Hepatocyte (in vitro differentiated cells): ENCODE data around the gene GLI2. TPM values are rescaled to one million over a fixed set of nuclear protein-coding genes. Genes with fewer than 3 reads are reported as not detected.

Experiments
- DNase-seq: peaks from one replicate; pipeline ENCODE4 v3.0.0-alpha.2; 2016; ENCODE audit warnings: low spot score
- H2AFZ ChIP-seq: fragments of 200-600 bp; sonication (generic); 2 replicates; pipeline ENCODE4 v1.6.0; 2016; ENCODE audit warnings: antibody characterized with exemption, mild to moderate bottlenecking
- H3K27ac ChIP-seq: fragments of 200-600 bp; sonication (generic); 2 replicates; pipeline ENCODE4 v1.5.1; 2016; ENCODE audit warnings: mild to moderate bottlenecking
- H3K27me3 ChIP-seq: fragments of 200-600 bp; sonication (generic); 2 replicates; pipeline ENCODE4 v1.6.1; 2016
- H3K36me3 ChIP-seq: fragments of 200-600 bp; sonication (generic); replicated peaks from 2 replicates; pipeline ENCODE4 v1.5.1; 2016; ENCODE audit warnings: low read depth; ENCODE audit not compliant: insufficient read depth
- H3K4me1 ChIP-seq: fragments of 200-600 bp; sonication (generic); 2 replicates; pipeline ENCODE4 v1.5.1; 2016; ENCODE audit warnings: mild to moderate bottlenecking, moderate library complexity; ENCODE audit not compliant: insufficient read depth
- H3K4me2 ChIP-seq: fragments of 200-600 bp; sonication (generic); 2 replicates; pipeline ENCODE4 v1.6.0; 2016
- H3K4me3 ChIP-seq: fragments of 200-600 bp; sonication (generic); 2 replicates; pipeline ENCODE4 v1.5.1; 2016; ENCODE audit warnings: mild to moderate bottlenecking
- H3K79me2 ChIP-seq: fragments of 200-600 bp; sonication (generic); 2 replicates; pipeline ENCODE4 v1.6.0; 2017; ENCODE audit warnings: mild to moderate bottlenecking
- H3K9me2 ChIP-seq: fragments of 200-600 bp; sonication (generic); replicated peaks from 2 replicates; pipeline ENCODE4 v1.6.0; 2017; ENCODE audit warnings: mild to moderate bottlenecking; ENCODE audit not compliant: insufficient read depth
- H3K9me3 ChIP-seq: fragments of 200-600 bp; sonication (generic); 2 replicates; pipeline ENCODE4 v1.5.1; 2016; ENCODE audit warnings: low read depth, mild to moderate bottlenecking
- H4K20me1 ChIP-seq: fragments of 200-600 bp; sonication (generic); 2 replicates; pipeline ENCODE4 v1.6.0; 2016; ENCODE audit warnings: mild to moderate bottlenecking; ENCODE audit not compliant: insufficient read depth, poor library complexity, severe bottlenecking
- EZH2 ChIP-seq: fragments of 200-600 bp; sonication (generic); IDR thresholded peaks from 2 replicates; pipeline ENCODE4 v1.6.1; 2016; ENCODE audit warnings: antibody characterized with exemption, mild to moderate bottlenecking, borderline replicate concordance
- EZH2phosphoT487 ChIP-seq: fragments of 200-600 bp; sonication (generic); IDR thresholded peaks from one replicate; pipeline ENCODE4 v1.6.1; 2018; ENCODE audit warnings: antibody characterized with exemption, mild to moderate bottlenecking, low read depth, moderate library complexity; ENCODE audit not compliant: unreplicated experiment, severe bottlenecking
- WGBS: methylation state at CpG from one replicate; pipeline ENCODE4 v1.1.6; 2016; ENCODE audit warnings: low lambda C conversion rate; ENCODE audit errors: missing lambda C conversion rate; 5-methylcytosine and 5-hydroxymethylcytosine counted together
- polyA plus RNA-seq: library from polyadenylated mRNA; unstranded; fragments of >200 nt; fragmentation: Nextera tagmentation; extraction: Ambion mirVana; gene quantifications from 2 replicates; pipeline ENCODE4 v1.2.1, GENCODE V29; 2016
- total RNA-seq: library from RNA; depleted of rRNA; stranded (reverse); fragments of >200 nt; gene quantifications from 2 replicates; pipeline ENCODE4 v1.2.3, GENCODE V29; 2014
- TF ChIP-seq, protein P1 (sequence below): fragments of 200-600 bp; sonication (generic); IDR thresholded peaks from 2 replicates; pipeline ENCODE4 v1.5.1; 2016; ENCODE audit warnings: antibody characterized with exemption, mild to moderate bottlenecking; ENCODE audit not compliant: poor library complexity

GLI2 gene
- total and polyA plus RNA-seq, 2 experiments from 2014 or later = 5.3 to 5.8 TPM

DNA sequence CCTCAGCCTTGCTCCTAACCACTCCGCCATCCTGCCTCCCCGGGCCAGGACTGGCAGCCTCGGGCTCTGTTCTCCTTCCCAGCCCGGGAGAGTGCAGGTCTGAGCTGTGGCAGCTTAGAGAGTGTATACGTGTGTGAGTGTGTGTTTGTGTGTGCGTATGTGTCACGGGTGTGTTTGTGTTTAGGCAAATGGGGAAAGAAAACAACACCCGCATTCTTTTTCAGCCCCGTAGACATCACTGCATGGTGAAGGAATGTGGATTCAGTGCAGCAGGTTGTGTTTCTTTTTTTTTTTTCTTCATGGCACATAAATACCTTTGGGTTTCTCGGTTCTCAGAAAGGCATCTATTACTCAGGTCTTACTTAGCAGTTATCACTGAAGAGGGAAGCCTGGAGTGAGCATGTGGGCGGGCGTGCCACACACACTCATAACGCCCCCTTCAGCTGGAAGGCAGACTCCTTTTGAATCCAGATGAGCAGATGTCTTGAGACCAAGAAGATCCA, 44.2 kb downstream of the GLI2 start:
- 40% methylated on average over 13 of the region's 13 CpGs for WGBS
- no peak overlapping the region for H3K4me2 ChIP-seq

GRCh38 chr2:120780402-120780801, 44.7 kb downstream of the GLI2 start:
- WGBS = 67% methylated on average over 5 of the region's 7 CpGs
- TF ChIP-seq EZH2phosphoT487 (no peak), EZH2 (no peak)
- TF ChIP-seq, protein P1, sequence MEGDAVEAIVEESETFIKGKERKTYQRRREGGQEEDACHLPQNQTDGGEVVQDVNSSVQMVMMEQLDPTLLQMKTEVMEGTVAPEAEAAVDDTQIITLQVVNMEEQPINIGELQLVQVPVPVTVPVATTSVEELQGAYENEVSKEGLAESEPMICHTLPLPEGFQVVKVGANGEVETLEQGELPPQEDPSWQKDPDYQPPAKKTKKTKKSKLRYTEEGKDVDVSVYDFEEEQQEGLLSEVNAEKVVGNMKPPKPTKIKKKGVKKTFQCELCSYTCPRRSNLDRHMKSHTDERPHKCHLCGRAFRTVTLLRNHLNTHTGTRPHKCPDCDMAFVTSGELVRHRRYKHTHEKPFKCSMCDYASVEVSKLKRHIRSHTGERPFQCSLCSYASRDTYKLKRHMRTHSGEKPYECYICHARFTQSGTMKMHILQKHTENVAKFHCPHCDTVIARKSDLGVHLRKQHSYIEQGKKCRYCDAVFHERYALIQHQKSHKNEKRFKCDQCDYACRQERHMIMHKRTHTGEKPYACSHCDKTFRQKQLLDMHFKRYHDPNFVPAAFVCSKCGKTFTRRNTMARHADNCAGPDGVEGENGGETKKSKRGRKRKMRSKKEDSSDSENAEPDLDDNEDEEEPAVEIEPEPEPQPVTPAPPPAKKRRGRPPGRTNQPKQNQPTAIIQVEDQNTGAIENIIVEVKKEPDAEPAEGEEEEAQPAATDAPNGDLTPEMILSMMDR = no peak
- H3K4me3 ChIP-seq = no peak overlapping the region
- H3K9me3 ChIP-seq = no peaks in the 10 kb centered on the region
- H3K27ac ChIP-seq = no peak overlapping the region
- H3K79me2 ChIP-seq = peaks cover 19% of the 10 kb centered on the region
- H2AFZ ChIP-seq = no peak overlapping the region
- H3K4me1 ChIP-seq = no peaks in the 10 kb centered on the region
- H3K4me2 ChIP-seq = no peak overlapping the region
- H3K9me2 ChIP-seq = no peaks in the 10 kb centered on the region
- H4K20me1 ChIP-seq = peaks cover 4% of the 10 kb centered on the region
- no peak for DNase-seq
- H3K27me3 ChIP-seq = no peaks in the 10 kb centered on the region
- H3K36me3 ChIP-seq = no peaks in the 10 kb centered on the region

More for the DNA sequence above, 44.2 kb downstream of the GLI2 start:
- no peak overlapping the region for H3K4me3 ChIP-seq
- no peaks in the 10 kb centered on the region for H3K9me2 ChIP-seq
- peaks cover 4% of the 10 kb centered on the region for H4K20me1 ChIP-seq
- TF ChIP-seq, protein P1 = no peak
- no peak for TF ChIP-seq EZH2
- no peak for TF ChIP-seq EZH2phosphoT487
- no peak overlapping the region for H2AFZ ChIP-seq
- no peaks in the 10 kb centered on the region for H3K4me1 ChIP-seq
- H3K36me3 ChIP-seq = no peaks in the 10 kb centered on the region
- H3K27ac ChIP-seq = peak overlapping the region; percentile 70
- peak; percentile 77 for DNase-seq
- H3K27me3 ChIP-seq = no peaks in the 10 kb centered on the region
- peaks cover 23% of the 10 kb centered on the region for H3K79me2 ChIP-seq
- H3K9me3 ChIP-seq = no peaks in the 10 kb centered on the region

GRCh38 chr2:120783371-120783791, 47.7 kb downstream of the GLI2 start:
- DNase-seq = no peak
- no peaks in the 10 kb centered on the region for H3K9me2 ChIP-seq
- peaks cover 11% of the 10 kb centered on the region for H3K79me2 ChIP-seq
- no peak overlapping the region for H3K27ac ChIP-seq
- peaks cover 4% of the 10 kb centered on the region for H4K20me1 ChIP-seq
- H3K4me3 ChIP-seq = no peak overlapping the region
- peaks cover 14% of the 10 kb centered on the region for H3K4me1 ChIP-seq
- 21% methylated on average over 9 of the region's 9 CpGs for WGBS
- H3K4me2 ChIP-seq = no peak overlapping the region
- TF ChIP-seq EZH2 = no peak
- TF ChIP-seq, protein P1 = no peak
- TF ChIP-seq EZH2phosphoT487 = no peak
- H2AFZ ChIP-seq = no peak overlapping the region
- no peaks in the 10 kb centered on the region for H3K27me3 ChIP-seq
- H3K9me3 ChIP-seq = no peaks in the 10 kb centered on the region
- no peaks in the 10 kb centered on the region for H3K36me3 ChIP-seq

GRCh38 chr2:120783969-120784372, 48.3 kb downstream of the GLI2 start:
- no peaks in the 10 kb centered on the region for H3K36me3 ChIP-seq
- 83% methylated on average over 7 of the region's 7 CpGs for WGBS
- TF ChIP-seq EZH2 (no peak), EZH2phosphoT487 (no peak)
- TF ChIP-seq, protein P1 = no peak
- no peak overlapping the region for H3K4me3 ChIP-seq
- H3K27ac ChIP-seq = no peak overlapping the region
- H4K20me1 ChIP-seq = peaks cover 4% of the 10 kb centered on the region
- no peak overlapping the region for H2AFZ ChIP-seq
- H3K4me2 ChIP-seq = no peak overlapping the region
- peaks cover 11% of the 10 kb centered on the region for H3K79me2 ChIP-seq
- peaks cover 16% of the 10 kb centered on the region for H3K4me1 ChIP-seq
- H3K27me3 ChIP-seq = no peaks in the 10 kb centered on the region
- no peak for DNase-seq
- no peaks in the 10 kb centered on the region for H3K9me2 ChIP-seq
- H3K9me3 ChIP-seq = no peaks in the 10 kb centered on the region
